H1 (cell line): ENCODE results near the gene MB. TPM values are rescaled to one million over a fixed set of nuclear protein-coding genes. Genes with fewer than 3 reads are reported as not detected.

Experiments used
- CTCF ChIA-PET: fragments of 300-600 bp; sonication (Branson Sonifier 250); formaldehyde crosslinking; loops from one replicate; lab custom pipeline; 2021; ENCODE audit not compliant: partially characterized antibody; lab: Charles Lee
- POLR2A ChIA-PET: fragments of 300-600 bp; sonication (Branson Sonifier 250); formaldehyde crosslinking; loops from one replicate; lab custom pipeline; 2021; ENCODE audit warnings: inconsistent platforms; ENCODE audit not compliant: partially characterized antibody; lab: Charles Lee
- DNase-seq, 2 experiments: peaks; one replicate each; pipeline versions ENCODE4 v3.0.0 to v3.0.0-alpha.2; 2010 to 2022; ENCODE audit warnings: low spot score in 2 of 2, low read depth in 1 of 2, mixed read lengths in 1 of 2
- FAIRE-seq: peaks from 2 replicates; lab custom pipeline; 2011; peaks lifted over from hg19 to GRCh38; lab: Jason Lieb, UNC
- H2AFZ ChIP-seq: 2 replicates; pipeline ENCODE4 v1.8.1; 2012; ENCODE audit warnings: low read length, inconsistent platforms
- H2AK5ac ChIP-seq: 2 replicates; pipeline ENCODE4 v1.6.1; 2013; ENCODE audit warnings: low read depth, low read length
- H2BK120ac ChIP-seq: replicated peaks from 2 replicates; pipeline ENCODE3; 2013; ENCODE audit warnings: low read depth, low read length, inconsistent platforms
- H2BK12ac ChIP-seq: 2 replicates; pipeline ENCODE4 v1.6.1; 2013; ENCODE audit warnings: low read depth, low read length
- H2BK15ac ChIP-seq: 2 replicates; pipeline ENCODE4 v1.6.1; 2013; ENCODE audit warnings: low read length
- H2BK20ac ChIP-seq: 2 replicates; pipeline ENCODE4 v1.6.1; 2013; ENCODE audit warnings: low read length
- H2BK5ac ChIP-seq: 2 replicates; pipeline ENCODE4 v1.6.1; 2013; ENCODE audit warnings: low read depth, low read length
- H3K14ac ChIP-seq: 2 replicates; pipeline ENCODE4 v1.6.1; 2013; ENCODE audit warnings: inconsistent platforms; ENCODE audit not compliant: insufficient read length
- H3K18ac ChIP-seq: 2 replicates; pipeline ENCODE4 v1.6.1; 2013; ENCODE audit warnings: low read length; ENCODE audit errors: extremely low read depth
- H3K23ac ChIP-seq: 2 replicates; pipeline ENCODE4 v1.6.1; 2013; ENCODE audit warnings: inconsistent platforms; ENCODE audit not compliant: insufficient read length
- H3K23me2 ChIP-seq: 2 replicates; pipeline ENCODE4 v1.6.1; 2013; ENCODE audit warnings: low read depth, low read length
- H3K27ac ChIP-seq: 2 replicates; pipeline ENCODE4 v1.6.1; 2011; ENCODE audit warnings: low read depth, low read length, inconsistent platforms
- H3K27me3 ChIP-seq, 4 experiments: replicated peaks in 1 of 4; 1 replicate in 1 of 4; 2 replicates in 3 of 4; pipeline versions ENCODE4 v1.6.1 to v1.8.1; 2011 to 2013; ENCODE audit warnings: low read length in 3 of 4, mild to moderate bottlenecking in 3 of 4, inconsistent platforms in 2 of 4, mixed read lengths in 2 of 4, moderate library complexity in 1 of 4; ENCODE audit not compliant: control insufficient read depth in 3 of 4, insufficient read depth in 3 of 4; ENCODE audit errors: extremely low read depth in 1 of 4
- H3K36me3 ChIP-seq, 4 experiments: 2 replicates each; pipeline versions ENCODE4 v1.6.1 to v1.8.1; 2011 to 2013; ENCODE audit warnings: mild to moderate bottlenecking in 4 of 4, low read length in 3 of 4, moderate library complexity in 2 of 4, control low read depth in 1 of 4, inconsistent platforms in 1 of 4; ENCODE audit not compliant: insufficient read depth in 4 of 4, control insufficient read depth in 2 of 4
- H3K4ac ChIP-seq: replicated peaks from 2 replicates; pipeline ENCODE3; 2013; ENCODE audit warnings: low read length, low read depth, mixed read lengths, inconsistent platforms; ENCODE audit not compliant: insufficient read length
- H3K4me1 ChIP-seq, 4 experiments: replicated peaks in 1 of 4; 1 replicate in 1 of 4; 2 replicates in 3 of 4; pipeline versions ENCODE4 v1.6.1 to v1.8.1; 2011 to 2013; ENCODE audit warnings: low read length in 3 of 4, inconsistent platforms in 2 of 4, mixed read lengths in 1 of 4; ENCODE audit not compliant: insufficient read depth in 4 of 4, control insufficient read depth in 3 of 4
- H3K4me2 ChIP-seq, 2 experiments: 2 replicates each; pipeline versions ENCODE4 v1.6.1 to v1.8.1; 2011 to 2013; ENCODE audit warnings: low read depth in 2 of 2, low read length in 2 of 2, control low read depth in 1 of 2, inconsistent platforms in 1 of 2, mild to moderate bottlenecking in 1 of 2; ENCODE audit not compliant: insufficient read depth in 1 of 2
- H3K4me3 ChIP-seq, 4 experiments: fragments of 200-600, 300-600 bp in 1 of 4; sonication (generic), shearing (Covaris generic), sonication (Bioruptor Twin) in 1 of 4; 2 replicates each; pipeline versions ENCODE4 v1.5.1 to v1.8.1; 2011 to 2016; ENCODE audit warnings: low read length in 4 of 4, low read depth in 3 of 4, control low read depth in 2 of 4, inconsistent platforms in 2 of 4, mild to moderate bottlenecking in 2 of 4, mixed read lengths in 1 of 4, moderate library complexity in 1 of 4; ENCODE audit not compliant: insufficient read depth in 2 of 4; ENCODE audit errors: extremely low read depth in 1 of 4
- H3K56ac ChIP-seq: replicated peaks from 2 replicates; pipeline ENCODE3; 2013; ENCODE audit warnings: low read depth, mild to moderate bottlenecking, mixed read lengths, low read length, inconsistent platforms; ENCODE audit not compliant: insufficient read length
- H3K79me1 ChIP-seq: 2 replicates; pipeline ENCODE4 v1.6.1; 2013; ENCODE audit warnings: low read depth, low read length, control low read depth
- H3K79me2 ChIP-seq, 2 experiments: 2 replicates each; pipeline versions ENCODE4 v1.6.1 to v1.8.1; 2012 to 2013; ENCODE audit warnings: low read length in 2 of 2, mild to moderate bottlenecking in 2 of 2, inconsistent platforms in 1 of 2; ENCODE audit not compliant: insufficient read depth in 2 of 2, control insufficient read depth in 1 of 2
- H3K9ac ChIP-seq, 4 experiments: replicated peaks in 1 of 4; 1 replicate in 1 of 4; 2 replicates in 3 of 4; pipeline versions ENCODE4 v1.6.1 to v1.8.1; 2011 to 2013; ENCODE audit warnings: low read depth in 3 of 4, low read length in 3 of 4, control low read depth in 2 of 4, mild to moderate bottlenecking in 2 of 4, moderate library complexity in 2 of 4, inconsistent platforms in 1 of 4; ENCODE audit errors: extremely low read depth in 1 of 4
- H3K9me3 ChIP-seq, 2 experiments: 2 replicates each; pipeline versions ENCODE4 v1.6.1 to v1.8.1; 2012 to 2013; ENCODE audit warnings: mild to moderate bottlenecking in 2 of 2, moderate library complexity in 2 of 2, control low read depth in 1 of 2, inconsistent platforms in 1 of 2, low read depth in 1 of 2, low read length in 1 of 2, mixed read lengths in 1 of 2; ENCODE audit not compliant: insufficient read depth in 2 of 2
- H4K20me1 ChIP-seq, 2 experiments: replicated peaks in 1 of 2; 2 replicates each; pipeline versions ENCODE3 to v1.8.1; 2011 to 2013; ENCODE audit warnings: inconsistent platforms in 2 of 2, low read length in 2 of 2, mild to moderate bottlenecking in 1 of 2; ENCODE audit not compliant: insufficient read depth in 2 of 2, control insufficient read depth in 1 of 2
- H4K5ac ChIP-seq: 2 replicates; pipeline ENCODE4 v1.6.1; 2013; ENCODE audit warnings: low read length, low read depth, mixed read lengths, inconsistent platforms; ENCODE audit not compliant: insufficient read length
- H4K8ac ChIP-seq: 2 replicates; pipeline ENCODE4 v1.8.0; 2013; ENCODE audit warnings: mild to moderate bottlenecking, moderate library complexity, low read length, inconsistent platforms; ENCODE audit not compliant: insufficient read depth; ENCODE audit errors: extremely low read depth
- H4K91ac ChIP-seq: replicated peaks from 2 replicates; pipeline ENCODE3; 2013; ENCODE audit warnings: low read length, mixed read lengths, inconsistent platforms; ENCODE audit not compliant: insufficient read length
- ASH2L ChIP-seq: fragments of 200-600, 300-600 bp; sonication (generic); IDR thresholded peaks from one replicate; pipeline ENCODE4 v1.7.1; 2017; ENCODE audit warnings: low read length
- CBX8 ChIP-seq: fragments of 300-800, 300-1000 bp; sonication (generic); IDR thresholded peaks from 2 replicates; pipeline ENCODE4 v1.7.1; 2016; ENCODE audit warnings: low read depth, low read length, borderline replicate concordance
- HDAC2 ChIP-seq, 2 experiments: fragments of 300-600 bp in 1 of 2; sonication (generic) in 1 of 2; IDR thresholded peaks; 2 replicates each; pipeline ENCODE4 v1.6.1; 2011 to 2012; ENCODE audit warnings: low read depth in 2 of 2, low read length in 2 of 2, mild to moderate bottlenecking in 2 of 2, moderate library complexity in 2 of 2, borderline replicate concordance in 1 of 2, inconsistent platforms in 1 of 2
- RBBP5 ChIP-seq: IDR thresholded peaks from 2 replicates; pipeline ENCODE4 v1.7.1; 2012; ENCODE audit warnings: low read depth, mild to moderate bottlenecking, inconsistent platforms, low read length, moderate library complexity, borderline replicate concordance
- SP1 ChIP-seq: IDR thresholded peaks from 2 replicates; pipeline ENCODE4 v1.6.1; 2011; ENCODE audit warnings: low read depth, low read length
- WGBS, 2 experiments: shearing (Covaris generic) in 1 of 2; methylation state at CpG; one replicate each; pipeline versions ENCODE4 v1.1.6 to v1.1.7; 2013 to 2015; ENCODE audit warnings: low lambda C conversion rate in 2 of 2, mixed read lengths in 2 of 2, inconsistent platforms in 1 of 2, low coverage in 1 of 2, missing lambda C conversion rate in 1 of 2; ENCODE audit not compliant: insufficient replicate concordance in 2 of 2, insufficient coverage in 1 of 2, insufficient read length in 1 of 2; ENCODE audit errors: extremely low coverage in 1 of 2, missing lambda C conversion rate in 1 of 2; 5-methylcytosine and 5-hydroxymethylcytosine counted together
- polyA plus RNA-seq, 7 experiments: library from polyadenylated mRNA; depleted of rRNA in 3 of 7; stranded (reverse) in 5 of 7; unstranded in 2 of 7; fragments of >200 nt in 5 of 7; fragments of 200-250 nt in 2 of 7; gene quantifications; 1 replicate in 5 of 7; 2 replicates in 1 of 7; 4 replicates in 1 of 7; pipeline versions ENCODE4 v1.2.1 to v1.2.3, GENCODE V29; 2011 to 2013; ENCODE audit warnings: missing spikeins in 2 of 7, mixed read lengths in 2 of 7
- total RNA-seq: library from RNA; stranded (reverse); fragmentation: NEBNext Ultra II Directional; extraction: Animal tissue kit (Norgen Biotek cat#: 25700); gene quantifications from 2 replicates; pipeline ENCODE4 v1.2.1, GENCODE V29; 2021

The MB gene
- total and polyA plus RNA-seq, 2 of the 8 experiments (the other 6 are each of a cell fraction or from before 2014, with no cell fraction given): 1.5 TPM; not detected in 1

DNA sequence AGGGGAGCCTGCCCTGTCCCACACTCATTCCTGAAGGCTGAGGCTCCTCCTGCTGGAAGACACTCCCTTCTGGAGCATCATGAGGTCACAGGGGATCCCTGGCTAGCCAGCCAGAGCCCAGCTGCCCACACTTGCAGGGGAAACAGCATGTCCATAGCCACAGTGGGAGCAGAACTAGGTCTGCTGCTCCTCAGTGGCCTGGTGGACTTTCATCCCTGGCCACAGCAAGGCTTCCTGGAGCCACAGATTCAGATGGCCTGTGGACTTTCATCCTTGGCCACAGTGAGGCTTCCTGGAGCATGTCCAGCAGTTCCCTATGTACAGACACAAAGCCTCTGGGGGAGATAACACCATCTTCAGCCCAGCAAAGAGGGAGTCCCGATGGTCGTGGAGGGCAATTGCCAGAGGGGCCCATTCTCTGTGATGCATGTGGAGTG lies 25.2 kb upstream of the MB start:
- H4K91ac ChIP-seq: peak overlapping the region; percentile 11
- no peak overlapping the region for H3K9ac ChIP-seq
- H2AK5ac ChIP-seq: no peak overlapping the region
- H3K4me2 ChIP-seq: no peak overlapping the region
- no peaks in the 10 kb centered on the region for H3K79me1 ChIP-seq
- H3K14ac ChIP-seq: no peak overlapping the region
- H3K4ac ChIP-seq: no peak overlapping the region
- ChIA-PET POLR2A (no interaction called here), CTCF (interaction anchor here (1.6 kb wide), 1 partner anchor 11 kb away, joined by 6 read pairs; no protein-coding TSS in a partner anchor)
- no peak overlapping the region for H3K23ac ChIP-seq
- H4K5ac ChIP-seq: no peak overlapping the region
- H3K4me1 ChIP-seq: peaks cover 0 to 3% (median 0%) of the 10 kb centered on the region in 4 experiments; a peak in 2 of 7 replicates
- H3K4me3 ChIP-seq: no peak overlapping the region
- H2BK120ac ChIP-seq: no peak overlapping the region
- H2BK12ac ChIP-seq: no peak overlapping the region
- H3K23me2 ChIP-seq: no peaks in the 10 kb centered on the region
- no peak overlapping the region; the same call in 1 of the 2 replicates for H4K8ac ChIP-seq
- no peak overlapping the region; the same call in 1 of the 2 replicates for H2BK5ac ChIP-seq
- H3K79me2 ChIP-seq: no peaks in the 10 kb centered on the region
- no peak overlapping the region; the same call in 1 of the 2 replicates for H2AFZ ChIP-seq
- DNase-seq: no peak
- no peak overlapping the region for H3K56ac ChIP-seq
- WGBS, 2 experiments: 95% methylated on average over 2 of the region's 2 CpGs; no CpG with 5 or more reads in 1 of the 2 experiments
- H3K18ac ChIP-seq: no peak overlapping the region
- no peaks in the 10 kb centered on the region for H3K9me3 ChIP-seq
- H4K20me1 ChIP-seq: no peaks in the 10 kb centered on the region
- no peaks in the 10 kb centered on the region for H3K36me3 ChIP-seq
- no peak for FAIRE-seq
- no peak overlapping the region for H3K27ac ChIP-seq
- no peak overlapping the region; the same call in 1 of the 2 replicates for H2BK15ac ChIP-seq
- H2BK20ac ChIP-seq: peak overlapping the region; percentile 21; the same call in 1 of the 2 replicates
- H3K27me3 ChIP-seq: no peaks in the 10 kb centered on the region; a peak in 1 of 7 replicates
- TF ChIP-seq RBBP5 (no peak), HDAC2 (IDR thresholded peaks at IDR 0.05; ENCODE audit: borderline replicate concordance in 1 of 2, low read depth in 2 of 2, low read length in 2 of 2) (no peak), ASH2L (no peak), CBX8 (no peak), SP1 (no peak)
